ENCODE data around the gene ACYP1. TPM values are rescaled to one million over a fixed set of nuclear protein-coding genes. Genes with fewer than 3 reads are reported as not detected.
"Not testable (repeated sequence)": the region's sequence is repeated elsewhere in the genome, so short reads cannot be mapped to it uniquely, and the experiment has no call there.

The ACYP1 gene
- total RNA-seq, 1 donor from 2014 or later, result 10.4 TPM

DNA sequence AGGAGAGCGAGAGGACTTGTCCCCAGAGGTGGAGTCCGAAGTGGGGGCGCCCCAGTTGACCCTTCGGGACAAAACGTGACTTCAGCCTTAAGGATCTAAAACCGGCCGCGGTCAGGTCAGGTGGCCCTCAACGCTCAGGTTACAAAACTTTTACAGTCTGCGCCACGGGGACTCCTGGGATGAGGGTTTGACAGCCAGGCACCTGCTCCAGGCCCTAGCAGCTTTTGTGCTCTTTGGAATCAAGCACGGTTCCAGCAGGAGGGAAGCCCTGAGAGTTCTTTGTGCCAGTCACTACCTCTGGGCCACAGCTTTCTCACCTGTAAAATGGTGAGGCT is 6.0 kb upstream of the ACYP1 start:
- Mint-ChIP-seq H3K4me3 (ENCODE audit: unreplicated experiment) (no peak overlapping the region), H3K4me1 (ENCODE audit: unreplicated experiment) (peaks cover 3% of the 10 kb centered on the region), H3K27me3 (ENCODE audit: unreplicated experiment) (peaks cover 5% of the 10 kb centered on the region), H3K36me3 (ENCODE audit: unreplicated experiment) (no peaks in the 10 kb centered on the region), H3K9me3 (ENCODE audit: unreplicated experiment) (no peaks in the 10 kb centered on the region), H3K27ac (ENCODE audit: unreplicated experiment) (peak overlapping the region; percentile 95)
- no peak for TF ChIP-seq CTCF (IDR thresholded peaks at IDR 0.05)
- DNase-seq (ENCODE audit: extremely low spot score, unreplicated experiment), result no peak

GRCh38 chr14:75069121-75069810 is 5.4 kb upstream of the ACYP1 start, which contains the start of gene ZC2HC1C:
ZC2HC1C (plus strand) TSS chr14:75069641; CDS start chr14:75070574, 933 bp downstream.
- H3K9me3 Mint-ChIP-seq (ENCODE audit: unreplicated experiment), result no peaks in the 10 kb centered on the region
- DNase-seq (ENCODE audit: extremely low spot score, unreplicated experiment), result peak; percentile 93
- peaks cover 3% of the 10 kb centered on the region for H3K4me1 Mint-ChIP-seq (ENCODE audit: unreplicated experiment)
- H3K4me3 Mint-ChIP-seq (ENCODE audit: unreplicated experiment), result no peak within 1 kb of the TSS
- peak within 1 kb of the TSS; percentile 95 for H3K27ac Mint-ChIP-seq (ENCODE audit: unreplicated experiment)
- peaks cover 5% of the 10 kb centered on the region for H3K27me3 Mint-ChIP-seq (ENCODE audit: unreplicated experiment)
- no peaks in the 10 kb centered on the region for H3K36me3 Mint-ChIP-seq (ENCODE audit: unreplicated experiment)
- TF ChIP-seq CTCF (IDR thresholded peaks at IDR 0.05), result no peak

DNA sequence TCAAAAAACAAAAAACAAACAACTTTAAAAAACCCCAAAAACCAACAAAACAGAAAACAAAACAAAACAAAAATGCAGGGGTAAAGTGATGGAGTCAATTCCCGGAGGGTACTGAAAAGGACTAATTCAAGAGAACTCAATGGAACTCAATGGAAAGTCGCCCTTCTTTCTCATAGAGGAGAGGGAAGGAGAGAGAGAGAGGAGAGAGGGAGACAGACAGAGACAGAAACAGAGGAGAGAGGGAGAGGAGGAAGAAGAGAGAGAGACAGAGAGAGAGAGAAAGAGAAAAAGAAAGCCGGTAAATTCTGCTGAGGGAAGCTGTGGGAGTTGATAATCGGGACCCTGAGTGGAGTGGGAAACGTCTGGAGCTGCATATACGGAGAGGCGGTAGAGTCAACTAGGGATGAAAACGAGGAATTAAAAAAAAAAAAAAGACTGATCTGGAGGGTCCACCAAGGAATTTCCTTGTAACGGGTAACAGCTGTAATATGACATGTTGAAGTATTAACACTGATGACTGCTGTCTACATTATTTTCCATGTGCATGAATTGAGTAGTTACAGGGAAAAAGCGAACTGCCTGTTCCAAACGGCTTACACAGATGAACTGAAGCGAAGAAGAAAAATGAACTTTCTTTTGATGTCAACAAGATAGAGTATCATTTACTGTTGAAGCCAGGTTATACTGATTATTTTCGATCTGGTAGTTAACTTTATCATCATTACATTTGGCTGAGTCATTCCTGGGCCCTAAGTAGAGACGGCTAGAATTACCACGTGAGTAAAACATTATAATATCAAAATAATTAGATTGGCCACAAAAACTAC is 4.7 kb upstream of the ACYP1 start:
- Mint-ChIP-seq H3K36me3 (ENCODE audit: unreplicated experiment) (no peaks in the 10 kb centered on the region), H3K27me3 (ENCODE audit: unreplicated experiment) (peaks cover 2% of the 10 kb centered on the region), H3K4me3 (ENCODE audit: unreplicated experiment) (no peak overlapping the region), H3K9me3 (ENCODE audit: unreplicated experiment) (no peaks in the 10 kb centered on the region), H3K4me1 (ENCODE audit: unreplicated experiment) (peaks cover 10% of the 10 kb centered on the region), H3K27ac (ENCODE audit: unreplicated experiment) (no peak overlapping the region)
- no peak for DNase-seq (ENCODE audit: extremely low spot score, unreplicated experiment)
- TF ChIP-seq CTCF (IDR thresholded peaks at IDR 0.05), result no peak

DNA sequence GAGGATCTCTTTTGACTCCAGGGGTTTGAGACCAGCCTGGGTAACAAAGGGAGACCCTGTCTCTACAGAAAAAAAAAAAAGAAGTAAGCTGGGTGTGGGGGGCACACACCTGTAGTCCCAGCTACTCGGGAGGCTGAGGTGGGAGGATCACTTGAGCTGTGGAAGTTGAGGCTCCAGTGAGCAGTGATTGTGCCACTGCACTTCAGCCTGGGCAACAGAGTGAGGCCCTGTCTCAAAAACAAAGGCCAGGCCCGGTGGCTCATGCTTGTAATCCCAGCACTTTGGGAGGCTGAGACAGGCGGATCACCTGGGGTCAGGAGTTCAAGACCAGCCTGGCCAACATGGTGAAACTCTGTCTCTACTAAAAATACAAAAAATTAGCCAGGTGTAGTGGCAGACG is 3.9 kb upstream of the ACYP1 start:
- H3K27me3 Mint-ChIP-seq (ENCODE audit: unreplicated experiment); H3K36me3 Mint-ChIP-seq (ENCODE audit: unreplicated experiment); H3K27ac Mint-ChIP-seq (ENCODE audit: unreplicated experiment); H3K4me3 Mint-ChIP-seq (ENCODE audit: unreplicated experiment); DNase-seq (ENCODE audit: extremely low spot score, unreplicated experiment); H3K9me3 Mint-ChIP-seq (ENCODE audit: unreplicated experiment): not testable (repeated sequence)
- peaks cover 17% of the 10 kb centered on the region for H3K4me1 Mint-ChIP-seq (ENCODE audit: unreplicated experiment)

GRCh38 chr14:75067212-75067611 is 3.4 kb upstream of the ACYP1 start:
- H3K4me3 Mint-ChIP-seq (ENCODE audit: unreplicated experiment), result no peak overlapping the region
- no peaks in the 10 kb centered on the region for H3K36me3 Mint-ChIP-seq (ENCODE audit: unreplicated experiment)
- H3K27ac Mint-ChIP-seq (ENCODE audit: unreplicated experiment), result no peak overlapping the region
- peaks cover 2% of the 10 kb centered on the region for H3K27me3 Mint-ChIP-seq (ENCODE audit: unreplicated experiment)
- DNase-seq (ENCODE audit: extremely low spot score, unreplicated experiment), result no peak
- no peak for TF ChIP-seq CTCF (IDR thresholded peaks at IDR 0.05)
- H3K4me1 Mint-ChIP-seq (ENCODE audit: unreplicated experiment), result peaks cover 18% of the 10 kb centered on the region
- no peaks in the 10 kb centered on the region for H3K9me3 Mint-ChIP-seq (ENCODE audit: unreplicated experiment)
